ENCODE data around the gene SGIP1.

The SGIP1 gene

GRCh38 chr1:66532798-66533783 is 862 bp upstream of the SGIP1 start:
- TF ChIP-seq CEBPB (IDR thresholded peaks at IDR 0.05) (no peak), YY1 (IDR thresholded peaks at IDR 0.05; ENCODE audit: low read depth) (no peak), EGR1 (IDR thresholded peaks at IDR 0.05) (no peak), TAF1 (IDR thresholded peaks at IDR 0.05; ENCODE audit: low read depth) (no peak), MAX (IDR thresholded peaks at IDR 0.05) (no peak), RAD21 (IDR thresholded peaks at IDR 0.05; ENCODE audit: low read depth) (no peak), TCF12 (IDR thresholded peaks at IDR 0.05; ENCODE audit: low read depth) (no peak), NFIC (IDR thresholded peaks at IDR 0.05) (no peak), CREB1 (IDR thresholded peaks at IDR 0.05; ENCODE audit: low read depth) (no peak), REST (IDR thresholded peaks at IDR 0.05; ENCODE audit: low read depth) (no peak), ZBTB7A (IDR thresholded peaks at IDR 0.05; ENCODE audit: low read depth) (no peak), TEAD4 (IDR thresholded peaks at IDR 0.05) (no peak), FOXM1 (IDR thresholded peaks at IDR 0.05; ENCODE audit: borderline replicate concordance, low read depth) (no peak), USF1 (IDR thresholded peaks at IDR 0.05) (no peak), EP300 (IDR thresholded peaks at IDR 0.05; ENCODE audit: borderline replicate concordance) (no peak)

- TF ChIP-seq CREB1 (IDR thresholded peaks at IDR 0.05; ENCODE audit: low read depth) = no peak
Observed at GRCh38 chr1:66535061-66535460, 1.1 kb downstream of the SGIP1 start.

- TF ChIP-seq RAD21 (IDR thresholded peaks at IDR 0.05; ENCODE audit: low read depth) = no peak
- no peak for TF ChIP-seq FOXM1 (IDR thresholded peaks at IDR 0.05; ENCODE audit: borderline replicate concordance, low read depth)
- TF ChIP-seq REST (IDR thresholded peaks at IDR 0.05; ENCODE audit: low read depth) = no peak
- TF ChIP-seq TAF1 (IDR thresholded peaks at IDR 0.05; ENCODE audit: low read depth) = no peak
- no peak for TF ChIP-seq EGR1 (IDR thresholded peaks at IDR 0.05)
- TF ChIP-seq NFIC (IDR thresholded peaks at IDR 0.05) = no peak
- TF ChIP-seq YY1 (IDR thresholded peaks at IDR 0.05; ENCODE audit: low read depth) = no peak
- no peak for TF ChIP-seq MAX (IDR thresholded peaks at IDR 0.05)
- TF ChIP-seq CEBPB (IDR thresholded peaks at IDR 0.05) = no peak
Observed at GRCh38 chr1:66535853-66536252, 1.9 kb downstream of the SGIP1 start.

- TF ChIP-seq RAD21 (IDR thresholded peaks at IDR 0.05; ENCODE audit: low read depth) (no peak), YY1 (IDR thresholded peaks at IDR 0.05; ENCODE audit: low read depth) (no peak), CREB1 (IDR thresholded peaks at IDR 0.05; ENCODE audit: low read depth) (no peak)
Observed at GRCh38 chr1:66537718-66538117, 3.8 kb downstream of the SGIP1 start.

- TF ChIP-seq FOXM1 (IDR thresholded peaks at IDR 0.05; ENCODE audit: borderline replicate concordance, low read depth) = no peak
Observed at GRCh38 chr1:66539491-66539890, 5.5 kb downstream of the SGIP1 start.

GRCh38 chr1:66540434-66541032 is 6.6 kb downstream of the SGIP1 start:
- TF ChIP-seq RAD21 (IDR thresholded peaks at IDR 0.05; ENCODE audit: low read depth) = no peak
- TF ChIP-seq TEAD4 (IDR thresholded peaks at IDR 0.05) = peak; percentile 90
- TF ChIP-seq TAF1 (IDR thresholded peaks at IDR 0.05; ENCODE audit: low read depth) = no peak
- TF ChIP-seq REST (IDR thresholded peaks at IDR 0.05; ENCODE audit: low read depth) = no peak
- peak; percentile 76; the same call in 1 of the 2 replicates for TF ChIP-seq EP300 (IDR thresholded peaks at IDR 0.05; ENCODE audit: borderline replicate concordance)
- TF ChIP-seq NFIC (IDR thresholded peaks at IDR 0.05) = peak; percentile 85
- TF ChIP-seq TCF12 (IDR thresholded peaks at IDR 0.05; ENCODE audit: low read depth) = peak; percentile 51
- no peak for TF ChIP-seq MAX (IDR thresholded peaks at IDR 0.05)
